Measurements from ENCODE around the gene CASP4.

The CASP4 gene

GRCh38 chr11:104956528-104956927 lies 11.8 kb downstream of the CASP4 start:
- Histone ChIP-seq H3K36me3 (ENCODE audit: control insufficient read depth in 2 of 2, insufficient read depth in 1 of 2, low read length in 2 of 2) (no peaks in the 10 kb centered on the region), H3K4me1 (ENCODE audit: control insufficient read depth, insufficient read depth, low read length) (no peaks in the 10 kb centered on the region), H3K9me3 (ENCODE audit: control insufficient read depth, insufficient read depth, low read depth, low read length) (no peaks in the 10 kb centered on the region), H3K27ac (ENCODE audit: extremely low read depth, low read depth, low read length) (no peak overlapping the region), H3K4me3 (ENCODE audit: low read depth, low read length) (no peak overlapping the region)
- ChIA-PET POLR2A (no interaction called here), CTCF (interaction anchor here (2.3 kb wide), 1 partner anchor 9 kb away, joined by 13 read pairs; no protein-coding TSS in a partner anchor)
- TF ChIP-seq ZBTB8A (tag by site-specific recombination; IDR thresholded peaks at IDR 0.05) (no peak), ZNF777 (tag by site-specific recombination; IDR thresholded peaks at IDR 0.05; ENCODE audit: borderline replicate concordance) (no peak), ZEB2 (tag by site-specific recombination; IDR thresholded peaks at IDR 0.05) (no peak), ZNF2 (tag by site-specific recombination; IDR thresholded peaks at IDR 0.05) (no peak), ZNF658 (tag by site-specific recombination; IDR thresholded peaks at IDR 0.05) (no peak), YY2 (tag by site-specific recombination; IDR thresholded peaks at IDR 0.05) (no peak)
- TF ChIP-seq, protein P1, sequence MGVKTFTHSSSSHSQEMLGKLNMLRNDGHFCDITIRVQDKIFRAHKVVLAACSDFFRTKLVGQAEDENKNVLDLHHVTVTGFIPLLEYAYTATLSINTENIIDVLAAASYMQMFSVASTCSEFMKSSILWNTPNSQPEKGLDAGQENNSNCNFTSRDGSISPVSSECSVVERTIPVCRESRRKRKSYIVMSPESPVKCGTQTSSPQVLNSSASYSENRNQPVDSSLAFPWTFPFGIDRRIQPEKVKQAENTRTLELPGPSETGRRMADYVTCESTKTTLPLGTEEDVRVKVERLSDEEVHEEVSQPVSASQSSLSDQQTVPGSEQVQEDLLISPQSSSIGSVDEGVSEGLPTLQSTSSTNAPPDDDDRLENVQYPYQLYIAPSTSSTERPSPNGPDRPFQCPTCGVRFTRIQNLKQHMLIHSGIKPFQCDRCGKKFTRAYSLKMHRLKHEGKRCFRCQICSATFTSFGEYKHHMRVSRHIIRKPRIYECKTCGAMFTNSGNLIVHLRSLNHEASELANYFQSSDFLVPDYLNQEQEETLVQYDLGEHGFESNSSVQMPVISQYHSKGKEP (tag by site-specific recombination; IDR thresholded peaks at IDR 0.05): no peak
- TF ChIP-seq, protein P2, sequence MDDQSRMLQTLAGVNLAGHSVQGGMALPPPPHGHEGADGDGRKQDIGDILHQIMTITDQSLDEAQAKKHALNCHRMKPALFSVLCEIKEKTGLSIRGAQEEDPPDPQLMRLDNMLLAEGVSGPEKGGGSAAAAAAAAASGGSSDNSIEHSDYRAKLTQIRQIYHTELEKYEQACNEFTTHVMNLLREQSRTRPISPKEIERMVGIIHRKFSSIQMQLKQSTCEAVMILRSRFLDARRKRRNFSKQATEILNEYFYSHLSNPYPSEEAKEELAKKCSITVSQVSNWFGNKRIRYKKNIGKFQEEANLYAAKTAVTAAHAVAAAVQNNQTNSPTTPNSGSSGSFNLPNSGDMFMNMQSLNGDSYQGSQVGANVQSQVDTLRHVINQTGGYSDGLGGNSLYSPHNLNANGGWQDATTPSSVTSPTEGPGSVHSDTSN (CRISPR knock-in tag; IDR thresholded peaks at IDR 0.05): no peak

GRCh38 chr11:104946907-104947306 lies 21.5 kb downstream of the CASP4 start:
- ChIA-PET POLR2A (no interaction called here), CTCF (interaction anchor here (0.6 to 1.7 kb wide), 14 partner anchors 10 to 1264 kb away, joined by 3 to 13 read pairs (median 3); no protein-coding TSS in a partner anchor)
- TF ChIP-seq YY1 (tag by site-specific recombination; IDR thresholded peaks at IDR 0.05) (no peak), SCRT1 (tag by site-specific recombination; IDR thresholded peaks at IDR 0.05; ENCODE audit: borderline replicate concordance) (no peak), ZNF747 (tag by site-specific recombination; IDR thresholded peaks at IDR 0.05) (no peak), ZNF76 (tag by site-specific recombination; IDR thresholded peaks at IDR 0.05; ENCODE audit: borderline replicate concordance, low read depth) (no peak), ZNF585B (tag by site-specific recombination; IDR thresholded peaks at IDR 0.05) (no peak), BCL6B (tag by site-specific recombination; IDR thresholded peaks at IDR 0.05) (no peak), ZNF2 (tag by site-specific recombination; IDR thresholded peaks at IDR 0.05) (no peak), ZNF777 (tag by site-specific recombination; IDR thresholded peaks at IDR 0.05; ENCODE audit: borderline replicate concordance) (no peak), ZNF629 (tag by site-specific recombination; IDR thresholded peaks at IDR 0.05) (no peak), ZFHX2 (tag by site-specific recombination; conservative IDR thresholded peaks at IDR 0.05) (no peak), KLF1 (tag by site-specific recombination; IDR thresholded peaks at IDR 0.05) (no peak), ZNF843 (tag by site-specific recombination; IDR thresholded peaks at IDR 0.05) (no peak), SP3 (tag by site-specific recombination; IDR thresholded peaks at IDR 0.05) (no peak), SETDB1 (IDR thresholded peaks at IDR 0.05; ENCODE audit: insufficient read length, low read length) (no peak)
- TF ChIP-seq, protein P3, sequence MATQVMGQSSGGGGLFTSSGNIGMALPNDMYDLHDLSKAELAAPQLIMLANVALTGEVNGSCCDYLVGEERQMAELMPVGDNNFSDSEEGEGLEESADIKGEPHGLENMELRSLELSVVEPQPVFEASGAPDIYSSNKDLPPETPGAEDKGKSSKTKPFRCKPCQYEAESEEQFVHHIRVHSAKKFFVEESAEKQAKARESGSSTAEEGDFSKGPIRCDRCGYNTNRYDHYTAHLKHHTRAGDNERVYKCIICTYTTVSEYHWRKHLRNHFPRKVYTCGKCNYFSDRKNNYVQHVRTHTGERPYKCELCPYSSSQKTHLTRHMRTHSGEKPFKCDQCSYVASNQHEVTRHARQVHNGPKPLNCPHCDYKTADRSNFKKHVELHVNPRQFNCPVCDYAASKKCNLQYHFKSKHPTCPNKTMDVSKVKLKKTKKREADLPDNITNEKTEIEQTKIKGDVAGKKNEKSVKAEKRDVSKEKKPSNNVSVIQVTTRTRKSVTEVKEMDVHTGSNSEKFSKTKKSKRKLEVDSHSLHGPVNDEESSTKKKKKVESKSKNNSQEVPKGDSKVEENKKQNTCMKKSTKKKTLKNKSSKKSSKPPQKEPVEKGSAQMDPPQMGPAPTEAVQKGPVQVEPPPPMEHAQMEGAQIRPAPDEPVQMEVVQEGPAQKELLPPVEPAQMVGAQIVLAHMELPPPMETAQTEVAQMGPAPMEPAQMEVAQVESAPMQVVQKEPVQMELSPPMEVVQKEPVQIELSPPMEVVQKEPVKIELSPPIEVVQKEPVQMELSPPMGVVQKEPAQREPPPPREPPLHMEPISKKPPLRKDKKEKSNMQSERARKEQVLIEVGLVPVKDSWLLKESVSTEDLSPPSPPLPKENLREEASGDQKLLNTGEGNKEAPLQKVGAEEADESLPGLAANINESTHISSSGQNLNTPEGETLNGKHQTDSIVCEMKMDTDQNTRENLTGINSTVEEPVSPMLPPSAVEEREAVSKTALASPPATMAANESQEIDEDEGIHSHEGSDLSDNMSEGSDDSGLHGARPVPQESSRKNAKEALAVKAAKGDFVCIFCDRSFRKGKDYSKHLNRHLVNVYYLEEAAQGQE (tag by site-specific recombination; IDR thresholded peaks at IDR 0.05): no peak
- Histone ChIP-seq H3K9me3 (ENCODE audit: control insufficient read depth, insufficient read depth, low read depth, low read length) (no peaks in the 10 kb centered on the region), H3K36me3 (ENCODE audit: control insufficient read depth in 2 of 2, insufficient read depth in 1 of 2, low read length in 2 of 2) (peaks cover 0 to 11% of the 10 kb centered on the region in 2 experiments; a peak in 1 of 3 replicates), H3K4me1 (ENCODE audit: control insufficient read depth, insufficient read depth, low read length) (no peaks in the 10 kb centered on the region), H3K4me3 (ENCODE audit: low read depth, low read length) (no peak overlapping the region), H3K27ac (ENCODE audit: extremely low read depth, low read depth, low read length) (no peak overlapping the region)

Data from HEK293 (cell line).